ENCODE data around the gene NDUFAF2.

Gene NDUFAF2

GRCh38 chr5:60989790-60990189 lies 44.8 kb downstream of the NDUFAF2 start (continued):
- TF ChIP-seq, protein P1, sequence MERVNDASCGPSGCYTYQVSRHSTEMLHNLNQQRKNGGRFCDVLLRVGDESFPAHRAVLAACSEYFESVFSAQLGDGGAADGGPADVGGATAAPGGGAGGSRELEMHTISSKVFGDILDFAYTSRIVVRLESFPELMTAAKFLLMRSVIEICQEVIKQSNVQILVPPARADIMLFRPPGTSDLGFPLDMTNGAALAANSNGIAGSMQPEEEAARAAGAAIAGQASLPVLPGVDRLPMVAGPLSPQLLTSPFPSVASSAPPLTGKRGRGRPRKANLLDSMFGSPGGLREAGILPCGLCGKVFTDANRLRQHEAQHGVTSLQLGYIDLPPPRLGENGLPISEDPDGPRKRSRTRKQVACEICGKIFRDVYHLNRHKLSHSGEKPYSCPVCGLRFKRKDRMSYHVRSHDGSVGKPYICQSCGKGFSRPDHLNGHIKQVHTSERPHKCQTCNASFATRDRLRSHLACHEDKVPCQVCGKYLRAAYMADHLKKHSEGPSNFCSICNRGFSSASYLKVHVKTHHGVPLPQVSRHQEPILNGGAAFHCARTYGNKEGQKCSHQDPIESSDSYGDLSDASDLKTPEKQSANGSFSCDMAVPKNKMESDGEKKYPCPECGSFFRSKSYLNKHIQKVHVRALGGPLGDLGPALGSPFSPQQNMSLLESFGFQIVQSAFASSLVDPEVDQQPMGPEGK (tag by site-specific recombination; IDR thresholded peaks at IDR 0.05), result no peak
- TF ChIP-seq, protein P2, sequence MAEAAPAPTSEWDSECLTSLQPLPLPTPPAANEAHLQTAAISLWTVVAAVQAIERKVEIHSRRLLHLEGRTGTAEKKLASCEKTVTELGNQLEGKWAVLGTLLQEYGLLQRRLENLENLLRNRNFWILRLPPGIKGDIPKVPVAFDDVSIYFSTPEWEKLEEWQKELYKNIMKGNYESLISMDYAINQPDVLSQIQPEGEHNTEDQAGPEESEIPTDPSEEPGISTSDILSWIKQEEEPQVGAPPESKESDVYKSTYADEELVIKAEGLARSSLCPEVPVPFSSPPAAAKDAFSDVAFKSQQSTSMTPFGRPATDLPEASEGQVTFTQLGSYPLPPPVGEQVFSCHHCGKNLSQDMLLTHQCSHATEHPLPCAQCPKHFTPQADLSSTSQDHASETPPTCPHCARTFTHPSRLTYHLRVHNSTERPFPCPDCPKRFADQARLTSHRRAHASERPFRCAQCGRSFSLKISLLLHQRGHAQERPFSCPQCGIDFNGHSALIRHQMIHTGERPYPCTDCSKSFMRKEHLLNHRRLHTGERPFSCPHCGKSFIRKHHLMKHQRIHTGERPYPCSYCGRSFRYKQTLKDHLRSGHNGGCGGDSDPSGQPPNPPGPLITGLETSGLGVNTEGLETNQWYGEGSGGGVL (tag by site-specific recombination; IDR thresholded peaks at IDR 0.05), result no peak
- no peak for TF ChIP-seq ZNF571 (tag by site-specific recombination; IDR thresholded peaks at IDR 0.05)

DNA sequence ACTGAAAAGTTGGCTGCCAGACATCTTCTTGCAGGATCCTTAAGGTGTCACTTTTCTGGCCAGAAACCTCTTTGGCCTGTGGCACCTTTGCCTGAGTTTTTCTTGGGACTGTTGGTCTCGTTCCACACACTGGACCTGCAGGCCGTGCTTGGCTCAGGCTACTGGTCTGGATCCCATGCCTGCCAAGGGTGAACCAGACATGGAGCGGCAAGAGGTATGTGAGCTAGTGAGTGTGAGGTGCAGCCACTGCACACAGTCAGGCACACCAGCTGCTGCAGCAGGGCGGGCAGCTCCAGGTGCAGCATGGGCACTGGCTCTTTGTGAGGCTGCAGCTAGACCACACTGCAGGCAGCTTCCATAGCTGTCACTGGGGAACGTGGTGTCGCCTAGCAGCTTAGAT lies 47.9 kb downstream of the NDUFAF2 start:
- CTCF ChIA-PET, result no interaction called here
- no peaks in the 10 kb centered on the region for H3K4me1 ChIP-seq (ENCODE audit: control insufficient read depth, insufficient read depth, low read length)

More for the DNA sequence above, 47.9 kb downstream of the NDUFAF2 start:
- TF ChIP-seq ZSCAN23 (tag by site-specific recombination; IDR thresholded peaks at IDR 0.05), result no peak
- TF ChIP-seq ZNF404 (tag by site-specific recombination; IDR thresholded peaks at IDR 0.05), result no peak
- TF ChIP-seq SALL2 (tag by site-specific recombination; IDR thresholded peaks at IDR 0.05; ENCODE audit: borderline replicate concordance), result no peak
- TF ChIP-seq, protein P3, sequence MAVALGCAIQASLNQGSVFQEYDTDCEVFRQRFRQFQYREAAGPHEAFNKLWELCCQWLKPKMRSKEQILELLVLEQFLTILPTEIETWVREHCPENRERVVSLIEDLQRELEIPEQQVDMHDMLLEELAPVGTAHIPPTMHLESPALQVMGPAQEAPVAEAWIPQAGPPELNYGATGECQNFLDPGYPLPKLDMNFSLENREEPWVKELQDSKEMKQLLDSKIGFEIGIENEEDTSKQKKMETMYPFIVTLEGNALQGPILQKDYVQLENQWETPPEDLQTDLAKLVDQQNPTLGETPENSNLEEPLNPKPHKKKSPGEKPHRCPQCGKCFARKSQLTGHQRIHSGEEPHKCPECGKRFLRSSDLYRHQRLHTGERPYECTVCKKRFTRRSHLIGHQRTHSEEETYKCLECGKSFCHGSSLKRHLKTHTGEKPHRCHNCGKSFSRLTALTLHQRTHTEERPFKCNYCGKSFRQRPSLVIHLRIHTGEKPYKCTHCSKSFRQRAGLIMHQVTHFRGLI (tag by site-specific recombination; IDR thresholded peaks at IDR 0.05), result no peak
- TF ChIP-seq, protein P4, sequence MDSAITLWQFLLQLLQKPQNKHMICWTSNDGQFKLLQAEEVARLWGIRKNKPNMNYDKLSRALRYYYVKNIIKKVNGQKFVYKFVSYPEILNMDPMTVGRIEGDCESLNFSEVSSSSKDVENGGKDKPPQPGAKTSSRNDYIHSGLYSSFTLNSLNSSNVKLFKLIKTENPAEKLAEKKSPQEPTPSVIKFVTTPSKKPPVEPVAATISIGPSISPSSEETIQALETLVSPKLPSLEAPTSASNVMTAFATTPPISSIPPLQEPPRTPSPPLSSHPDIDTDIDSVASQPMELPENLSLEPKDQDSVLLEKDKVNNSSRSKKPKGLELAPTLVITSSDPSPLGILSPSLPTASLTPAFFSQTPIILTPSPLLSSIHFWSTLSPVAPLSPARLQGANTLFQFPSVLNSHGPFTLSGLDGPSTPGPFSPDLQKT (IDR thresholded peaks at IDR 0.05; ENCODE audit: borderline replicate concordance, low read depth, low read length), result no peak
- TF ChIP-seq ZNF223 (tag by site-specific recombination; IDR thresholded peaks at IDR 0.05), result no peak
- TF ChIP-seq, protein P5, sequence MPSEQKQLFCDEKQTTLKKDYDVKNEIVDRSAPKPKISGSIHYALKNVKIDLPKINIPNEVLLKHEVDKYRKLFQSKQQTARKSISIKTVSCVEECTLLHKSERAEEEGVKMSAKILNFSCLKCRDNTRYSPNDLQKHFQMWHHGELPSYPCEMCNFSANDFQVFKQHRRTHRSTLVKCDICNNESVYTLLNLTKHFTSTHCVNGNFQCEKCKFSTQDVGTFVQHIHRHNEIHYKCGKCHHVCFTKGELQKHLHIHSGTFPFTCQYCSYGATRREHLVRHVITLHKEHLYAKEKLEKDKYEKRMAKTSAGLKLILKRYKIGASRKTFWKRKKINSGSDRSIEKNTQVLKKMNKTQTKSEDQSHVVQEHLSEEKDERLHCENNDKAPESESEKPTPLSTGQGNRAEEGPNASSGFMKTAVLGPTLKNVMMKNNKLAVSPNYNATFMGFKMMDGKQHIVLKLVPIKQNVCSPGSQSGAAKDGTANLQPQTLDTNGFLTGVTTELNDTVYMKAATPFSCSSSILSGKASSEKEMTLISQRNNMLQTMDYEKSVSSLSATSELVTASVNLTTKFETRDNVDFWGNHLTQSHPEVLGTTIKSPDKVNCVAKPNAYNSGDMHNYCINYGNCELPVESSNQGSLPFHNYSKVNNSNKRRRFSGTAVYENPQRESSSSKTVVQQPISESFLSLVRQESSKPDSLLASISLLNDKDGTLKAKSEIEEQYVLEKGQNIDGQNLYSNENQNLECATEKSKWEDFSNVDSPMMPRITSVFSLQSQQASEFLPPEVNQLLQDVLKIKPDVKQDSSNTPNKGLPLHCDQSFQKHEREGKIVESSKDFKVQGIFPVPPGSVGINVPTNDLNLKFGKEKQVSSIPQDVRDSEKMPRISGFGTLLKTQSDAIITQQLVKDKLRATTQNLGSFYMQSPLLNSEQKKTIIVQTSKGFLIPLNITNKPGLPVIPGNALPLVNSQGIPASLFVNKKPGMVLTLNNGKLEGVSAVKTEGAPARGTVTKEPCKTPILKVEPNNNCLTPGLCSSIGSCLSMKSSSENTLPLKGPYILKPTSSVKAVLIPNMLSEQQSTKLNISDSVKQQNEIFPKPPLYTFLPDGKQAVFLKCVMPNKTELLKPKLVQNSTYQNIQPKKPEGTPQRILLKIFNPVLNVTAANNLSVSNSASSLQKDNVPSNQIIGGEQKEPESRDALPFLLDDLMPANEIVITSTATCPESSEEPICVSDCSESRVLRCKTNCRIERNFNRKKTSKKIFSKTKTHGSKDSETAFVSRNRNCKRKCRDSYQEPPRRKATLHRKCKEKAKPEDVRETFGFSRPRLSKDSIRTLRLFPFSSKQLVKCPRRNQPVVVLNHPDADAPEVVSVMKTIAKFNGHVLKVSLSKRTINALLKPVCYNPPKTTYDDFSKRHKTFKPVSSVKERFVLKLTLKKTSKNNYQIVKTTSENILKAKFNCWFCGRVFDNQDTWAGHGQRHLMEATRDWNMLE (tag by site-specific recombination; conservative IDR thresholded peaks at IDR 0.05; ENCODE audit: low read depth), result no peak
- TF ChIP-seq GLI4 (tag by site-specific recombination; IDR thresholded peaks at IDR 0.05), result no peak
- Histone ChIP-seq H3K36me3 (ENCODE audit: control insufficient read depth in 2 of 2, insufficient read depth in 1 of 2, low read length in 2 of 2) (peaks cover 0 to 5% of the 10 kb centered on the region in 2 experiments; a peak in 1 of 3 replicates), H3K4me3 (ENCODE audit: low read depth, low read length) (no peak overlapping the region), H3K27ac (ENCODE audit: extremely low read depth, low read depth, low read length) (no peak overlapping the region), H3K9me3 (ENCODE audit: control insufficient read depth, insufficient read depth, low read depth, low read length) (no peaks in the 10 kb centered on the region)
- POLR2A ChIA-PET, result no interaction called here

Measured in HEK293 (cell line).